Fibroblast of the aortic adventitia (primary cell): ENCODE data around the gene ASAP2. TPM values are rescaled to one million over a fixed set of nuclear protein-coding genes. Genes with fewer than 3 reads are reported as not detected.
"Not testable (repeated sequence)": the region's sequence is repeated elsewhere in the genome, so short reads cannot be mapped to it uniquely, and the experiment has no call there.

Experiments used
- DNase-seq: peaks from one replicate; pipeline ENCODE4 v3.0.0-alpha.2; 2010; ENCODE audit warnings: low read depth
- H3K4me3 ChIP-seq: 2 replicates; pipeline ENCODE4 v1.5.1; 2011; ENCODE audit warnings: low read depth, mild to moderate bottlenecking, control low read depth, low read length, moderate library complexity
- CTCF ChIP-seq: IDR thresholded peaks from 2 replicates; pipeline ENCODE4 v1.5.1; 2011; ENCODE audit warnings: mild to moderate bottlenecking, low read length, control low read depth, inconsistent platforms; ENCODE audit not compliant: insufficient read depth
- total RNA-seq: library from RNA; depleted of rRNA; stranded (reverse); fragments of >200 nt; gene quantifications from 2 replicates; pipeline ENCODE4 v1.2.3, GENCODE V29; 2012; ENCODE audit warnings: low replicate concordance

The ASAP2 gene
- total RNA-seq, 1 donor, result 76.4 TPM

GRCh38 chr2:9392898-9393765 lies 186.5 kb downstream of the ASAP2 start:
- TF ChIP-seq CTCF, result no peak
- H3K4me3 ChIP-seq, result no peak overlapping the region
- DNase-seq, result peak; percentile 48

DNA sequence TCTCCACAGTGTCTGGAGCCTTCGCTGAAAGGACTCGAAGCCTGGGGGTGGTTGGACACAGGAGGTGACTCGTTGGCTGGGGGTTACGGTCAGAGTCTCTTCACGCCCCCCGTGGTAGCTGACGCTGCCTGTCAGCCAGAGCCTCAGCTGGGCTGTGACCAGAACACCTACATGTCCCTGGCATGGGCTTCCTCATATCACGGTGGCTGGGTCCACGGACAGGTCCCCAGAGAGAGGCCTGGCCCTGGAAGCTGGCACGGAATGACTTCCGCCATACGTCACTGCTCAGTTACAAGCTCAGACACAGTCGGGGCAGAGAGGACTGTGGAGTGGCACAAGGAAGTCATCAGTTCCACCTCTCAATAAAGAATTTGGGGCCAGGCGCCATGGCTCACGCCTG lies 188.2 kb downstream of the ASAP2 start:
- H3K4me3 ChIP-seq, result no peak overlapping the region
- TF ChIP-seq CTCF, result no peak
- DNase-seq, result no peak

GRCh38 chr2:9397201-9397600 lies 190.6 kb downstream of the ASAP2 start:
- no peak for DNase-seq
- no peak for TF ChIP-seq CTCF
- H3K4me3 ChIP-seq, result no peak overlapping the region

DNA sequence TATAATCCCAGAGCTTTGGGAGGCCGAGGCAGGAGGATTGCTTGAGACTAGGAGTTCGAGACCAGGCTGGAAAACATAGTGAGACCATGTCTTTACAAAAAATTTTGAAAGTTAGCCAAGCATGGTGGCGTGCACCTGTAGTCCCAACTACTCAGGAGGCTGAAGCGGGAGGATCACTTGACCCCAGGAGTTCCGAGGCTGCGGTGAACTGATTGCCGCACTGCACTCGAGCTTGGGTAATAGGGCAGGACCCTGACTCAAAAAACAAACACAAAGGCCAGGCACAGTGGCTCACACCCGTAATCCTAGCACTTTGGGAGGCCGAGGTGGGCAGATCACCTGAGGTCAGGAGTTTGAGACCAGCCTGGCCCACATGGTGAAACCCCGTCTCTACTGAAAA lies 191.6 kb downstream of the ASAP2 start:
- H3K4me3 ChIP-seq, DNase-seq: not testable (repeated sequence)

GRCh38 chr2:9398881-9399780 lies 192.5 kb downstream of the ASAP2 start:
- no peak overlapping the region for H3K4me3 ChIP-seq
- no peak for DNase-seq
- no peak for TF ChIP-seq CTCF

DNA sequence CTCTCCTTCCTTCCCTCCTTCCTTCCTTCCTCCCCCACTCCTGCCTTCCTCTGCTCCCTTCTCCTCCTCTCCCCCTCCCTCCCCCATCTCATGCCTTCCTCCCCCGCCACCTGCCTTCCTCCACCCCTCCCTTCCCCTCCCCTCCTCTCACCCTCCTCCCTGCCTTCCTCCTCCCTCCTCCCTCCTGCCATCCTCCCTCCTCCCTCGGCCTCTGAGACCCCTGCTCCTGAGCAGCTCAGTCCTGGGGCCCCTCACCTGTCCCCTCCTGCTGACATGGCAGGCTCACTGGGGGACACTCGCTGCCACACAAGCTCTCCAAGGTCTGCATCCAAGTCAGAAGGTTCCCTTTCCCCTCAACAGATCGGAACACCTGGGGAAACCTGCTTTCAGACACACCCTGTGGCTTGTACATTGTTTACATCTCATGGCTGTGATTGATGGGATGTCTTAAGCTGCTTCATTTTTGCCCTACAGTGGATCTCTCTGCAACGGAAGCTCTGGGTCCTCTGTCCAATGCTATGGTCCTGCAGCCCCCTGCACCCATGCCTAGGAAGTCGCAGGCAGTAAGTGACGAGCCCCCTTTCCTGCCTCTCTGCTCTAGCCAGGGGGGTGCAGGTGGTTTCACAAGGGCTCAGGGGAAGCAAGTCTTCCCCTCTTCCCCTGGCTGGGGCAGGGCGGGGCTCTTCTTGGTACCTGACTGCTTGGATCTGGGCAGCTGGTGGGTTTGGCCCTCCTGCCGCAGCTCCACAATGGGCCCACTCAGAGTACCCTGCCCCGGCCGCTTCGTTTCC lies 193.9 kb downstream of the ASAP2 start:
- no peak for DNase-seq
- TF ChIP-seq CTCF, result no peak
- H3K4me3 ChIP-seq, result no peak overlapping the region
